Measurements from ENCODE around the gene RYR1. TPM values are rescaled to one million over a fixed set of nuclear protein-coding genes. Genes with fewer than 3 reads are reported as not detected.

RYR1 gene
- total RNA-seq, 1 experiment from 2014 or later, result 4.1 TPM

GRCh38 chr19:38538386-38538785, 104.9 kb downstream of the RYR1 start:
- no peaks in the 10 kb centered on the region for H4K20me1 ChIP-seq (ENCODE audit: insufficient read depth)
- peaks cover 1 to 2% of the 10 kb centered on the region in 2 experiments; a peak in 2 of 4 replicates for H3K4me1 ChIP-seq (ENCODE audit: control insufficient read depth in 1 of 2, insufficient read depth in 2 of 2, low read length in 2 of 2)
- CTCF ChIA-PET, result no interaction called here
- no TSS peak for BruUV-seq (replicated peaks)
- no peak overlapping the region for H2AFZ ChIP-seq (ENCODE audit: low read depth, low read length, poor library complexity, severe bottlenecking)
- no peaks in the 10 kb centered on the region for H3K79me2 ChIP-seq (ENCODE audit: insufficient read depth, low read length)
- no peak overlapping the region for H3K9ac ChIP-seq (ENCODE audit: low read length)
- H3K36me3 ChIP-seq (ENCODE audit: control insufficient read depth in 1 of 2, insufficient read depth in 2 of 2, low read length in 2 of 2), result no peaks in the 10 kb centered on the region
- POLR2A ChIA-PET, result no interaction called here
- peaks cover 13 to 18% of the 10 kb centered on the region in 2 experiments; a peak in 3 of 4 replicates for H3K9me3 ChIP-seq (ENCODE audit: control insufficient read depth in 1 of 2, insufficient read depth in 1 of 2, low read depth in 1 of 2, low read length in 2 of 2)
- no peak overlapping the region for H3K4me2 ChIP-seq (ENCODE audit: low read length)
- H3K27me3 ChIP-seq (ENCODE audit: insufficient read depth, low read length), result no peaks in the 10 kb centered on the region
- TF ChIP-seq CTCF (IDR thresholded peaks at IDR 0.05 in 2 of 3, conservative IDR thresholded peaks at IDR 0.05 in 1 of 3; ENCODE audit: borderline replicate concordance in 1 of 3, insufficient read depth in 1 of 3, low read depth in 2 of 3, low read length in 2 of 3) (no peak), ELF1 (IDR thresholded peaks at IDR 0.05; ENCODE audit: borderline replicate concordance, low read depth) (no peak), ZBTB33 (IDR thresholded peaks at IDR 0.05; ENCODE audit: extremely low read depth, insufficient replicate concordance, low read length) (no peak), FOSL1 (IDR thresholded peaks at IDR 0.05; ENCODE audit: low read depth) (no peak), CEBPB (IDR thresholded peaks at IDR 0.05; ENCODE audit: low read depth) (no peak), POLR2A (IDR thresholded peaks at IDR 0.05; ENCODE audit: borderline replicate concordance, extremely low read depth, insufficient read depth, insufficient read length) (no peak), SRF (IDR thresholded peaks at IDR 0.05; ENCODE audit: low read depth) (no peak), CBX3 (IDR thresholded peaks at IDR 0.05; ENCODE audit: low read depth) (no peak), REST (IDR thresholded peaks at IDR 0.05; ENCODE audit: low read depth) (no peak), SIN3A (IDR thresholded peaks at IDR 0.05; ENCODE audit: low read depth) (no peak), SP1 (IDR thresholded peaks at IDR 0.05; ENCODE audit: low read depth) (no peak), POLR2AphosphoS5 (IDR thresholded peaks at IDR 0.05; ENCODE audit: low read depth, low read length) (no peak), TCF7L2 (IDR thresholded peaks at IDR 0.05; ENCODE audit: borderline replicate concordance, extremely low read depth, insufficient read depth, insufficient read length) (no peak), EGR1 (IDR thresholded peaks at IDR 0.05; ENCODE audit: low read depth) (no peak), RAD21 (IDR thresholded peaks at IDR 0.05; ENCODE audit: low read depth) (no peak), ZNF274 (IDR thresholded peaks at IDR 0.05; ENCODE audit: low read depth, low read length) (no peak), JUND (IDR thresholded peaks at IDR 0.05) (no peak)
- no peak for ATAC-seq
- intact Hi-C loops (cut with micrococcal nuclease), result no loop called here
- H3K9me2 ChIP-seq (ENCODE audit: insufficient read depth), result no peaks in the 10 kb centered on the region
- RAD21 ChIA-PET (ENCODE audit: low non-redundant PET in 1 of 2, low total read pairs in 2 of 2, uncharacterized antibody in 2 of 2, unreplicated experiment in 2 of 2), result no interaction called here
- H3K27ac ChIP-seq (ENCODE audit: low read depth, low read length), result no peak overlapping the region
- no peak for DNase-seq (ENCODE audit: low read depth, low spot score)
- no peak overlapping the region for H3K4me3 ChIP-seq (replicated peaks in 1 of 2; ENCODE audit: low read depth in 1 of 2, low read length in 2 of 2)

Data from HCT116 (cell line).